ENCODE measurements around the gene SLC27A5. TPM values are rescaled to one million over a fixed set of nuclear protein-coding genes. Genes with fewer than 3 reads are reported as not detected.

Gene SLC27A5
- total RNA-seq, 1 experiment from 2014 or later: 8.4 TPM

- ChIA-PET CTCF (no interaction called here), POLR2A (ENCODE audit: unreplicated experiment) (interaction anchor here (0.6 kb wide), 1 partner anchor 31 kb away, joined by 8 read pairs; no protein-coding TSS in a partner anchor)
- TF ChIP-seq EZH2 (IDR thresholded peaks at IDR 0.05; ENCODE audit: low read depth) (no peak), CTCF (conservative IDR thresholded peaks at IDR 0.05) (no peak)
- Histone ChIP-seq H3K4me2 (no peak overlapping the region), H3K4me1 (replicated peaks; ENCODE audit: insufficient read depth) (peaks cover 17% of the 10 kb centered on the region; the same call in 1 of the 2 replicates), H3K79me2 (ENCODE audit: low read depth) (no peaks in the 10 kb centered on the region), H4K20me1 (ENCODE audit: insufficient read depth) (no peaks in the 10 kb centered on the region), H3K27me3 (ENCODE audit: insufficient read depth, low read depth) (no peaks in the 10 kb centered on the region), H3K36me3 (ENCODE audit: low read depth) (no peaks in the 10 kb centered on the region), H3K9me3 (ENCODE audit: insufficient read depth, low read depth) (no peaks in the 10 kb centered on the region), H2AFZ (no peak overlapping the region), H3K9me2 (ENCODE audit: insufficient read depth) (no peaks in the 10 kb centered on the region), H3K27ac (no peak overlapping the region), H3F3A (ENCODE audit: insufficient read depth, low read depth) (peaks cover 8% of the 10 kb centered on the region), H3K4me3 (no peak overlapping the region)
- BruUV-seq (replicated peaks): no TSS peak
- intact Hi-C loops (cut with micrococcal nuclease; ENCODE audit: unreplicated experiment): loop anchor here (5.0 kb wide), 1 partner anchor 98 kb away; the partner anchor contains the start of gene ZNF837
- DNase-seq: no peak
Measured at GRCh38 chr19:58479736-58480480, 31.9 kb downstream of the SLC27A5 start.

DNA sequence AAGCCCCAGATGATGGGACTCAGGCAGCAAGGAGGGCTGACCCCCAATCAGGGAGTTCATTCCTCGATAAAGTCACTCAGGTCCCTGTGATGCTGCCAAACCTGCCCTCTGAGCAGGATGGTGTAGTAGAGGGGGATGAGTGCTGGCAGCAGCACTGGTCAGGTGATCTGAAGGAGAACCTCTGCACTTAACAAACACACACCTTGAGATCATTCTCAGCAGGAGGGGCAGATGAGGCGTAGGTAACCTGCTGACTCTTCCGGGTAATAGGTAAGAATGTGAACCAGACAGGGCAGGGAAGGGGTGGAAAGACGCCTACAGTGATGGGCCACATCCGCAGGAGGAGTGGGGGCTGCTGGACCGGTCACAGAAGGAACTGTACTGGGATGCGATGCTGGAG, 32.5 kb downstream of the SLC27A5 start:
- Histone ChIP-seq H3K9me3 (ENCODE audit: insufficient read depth, low read depth) (no peaks in the 10 kb centered on the region), H3K4me3 (no peak overlapping the region), H3K79me2 (ENCODE audit: low read depth) (no peaks in the 10 kb centered on the region), H2AFZ (no peak overlapping the region), H3F3A (ENCODE audit: insufficient read depth, low read depth) (peaks cover 9% of the 10 kb centered on the region), H4K20me1 (ENCODE audit: insufficient read depth) (no peaks in the 10 kb centered on the region), H3K4me1 (replicated peaks; ENCODE audit: insufficient read depth) (peaks cover 18% of the 10 kb centered on the region; the same call in 1 of the 2 replicates), H3K36me3 (ENCODE audit: low read depth) (no peaks in the 10 kb centered on the region), H3K9me2 (ENCODE audit: insufficient read depth) (no peaks in the 10 kb centered on the region), H3K27ac (no peak overlapping the region), H3K27me3 (ENCODE audit: insufficient read depth, low read depth) (no peaks in the 10 kb centered on the region), H3K4me2 (no peak overlapping the region)
- TF ChIP-seq EZH2 (IDR thresholded peaks at IDR 0.05; ENCODE audit: low read depth) (no peak), CTCF (conservative IDR thresholded peaks at IDR 0.05) (no peak)
- BruUV-seq (replicated peaks): no TSS peak
- ChIA-PET POLR2A (ENCODE audit: unreplicated experiment) (interaction anchor here (0.6 kb wide), 1 partner anchor 31 kb away, joined by 8 read pairs; no protein-coding TSS in a partner anchor), CTCF (no interaction called here)
- intact Hi-C loops (cut with micrococcal nuclease; ENCODE audit: unreplicated experiment): loop anchor here (5.0 kb wide), 1 partner anchor 97 kb away; the partner anchor contains the start of gene ZNF837
- peak in 1 of 2 experiments; percentile 62 for DNase-seq

DNA sequence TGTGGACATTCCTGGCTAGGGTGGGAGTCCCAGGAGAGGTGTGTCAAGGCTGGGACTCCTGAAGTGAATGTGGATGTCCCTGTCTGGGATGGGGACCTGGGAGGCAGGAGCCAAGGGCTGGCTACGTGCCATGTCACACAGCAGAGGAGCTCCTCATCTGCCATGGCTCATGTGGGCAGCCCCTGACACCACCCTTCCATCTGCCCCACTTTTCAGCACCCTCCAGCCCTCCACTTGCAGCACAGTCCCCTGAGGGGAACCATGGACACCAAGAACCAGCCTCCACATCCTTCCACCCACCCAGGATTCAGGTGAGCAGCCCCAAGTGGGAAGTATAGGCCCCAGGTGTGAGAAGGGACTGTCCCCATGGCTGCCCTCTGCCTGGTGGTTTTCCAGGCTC, 33.9 kb downstream of the SLC27A5 start:
- POLR2A ChIA-PET (ENCODE audit: unreplicated experiment): no interaction called here

More for the DNA sequence above, 33.9 kb downstream of the SLC27A5 start:
- H3K27me3 ChIP-seq (ENCODE audit: insufficient read depth, low read depth): no peaks in the 10 kb centered on the region
- no peaks in the 10 kb centered on the region for H3K79me2 ChIP-seq (ENCODE audit: low read depth)
- CTCF ChIA-PET: no interaction called here
- no peaks in the 10 kb centered on the region for H3K9me3 ChIP-seq (ENCODE audit: insufficient read depth, low read depth)
- no peaks in the 10 kb centered on the region for H4K20me1 ChIP-seq (ENCODE audit: insufficient read depth)
- H3K4me2 ChIP-seq: no peak overlapping the region
- no peak overlapping the region for H3K27ac ChIP-seq
- TF ChIP-seq EZH2 (IDR thresholded peaks at IDR 0.05; ENCODE audit: low read depth): no peak
- TF ChIP-seq CTCF (conservative IDR thresholded peaks at IDR 0.05): no peak
- no peaks in the 10 kb centered on the region for H3K9me2 ChIP-seq (ENCODE audit: insufficient read depth)
- intact Hi-C loops (cut with micrococcal nuclease; ENCODE audit: unreplicated experiment): loop anchor here (5.0 kb wide), 1 partner anchor 96 kb away; the partner anchor contains the start of gene ZNF837
- H2AFZ ChIP-seq: no peak overlapping the region
- DNase-seq: no peak
- H3K4me3 ChIP-seq: no peak overlapping the region
- H3K4me1 ChIP-seq (replicated peaks; ENCODE audit: insufficient read depth): peaks cover 18% of the 10 kb centered on the region; the same call in 1 of the 2 replicates
- H3K36me3 ChIP-seq (ENCODE audit: low read depth): no peaks in the 10 kb centered on the region
- peaks cover 15% of the 10 kb centered on the region for H3F3A ChIP-seq (ENCODE audit: insufficient read depth, low read depth)
- no TSS peak for BruUV-seq (replicated peaks)

Data from PC-9 (cell line).